ENCODE results near the gene CACNA1I. TPM values are rescaled to one million over a fixed set of nuclear protein-coding genes. Genes with fewer than 3 reads are reported as not detected.

CACNA1I gene
- total RNA-seq, 4 donors from 2014 or later: under 0.01 to 0.39 (median 0.33) TPM; not detected in 1

DNA sequence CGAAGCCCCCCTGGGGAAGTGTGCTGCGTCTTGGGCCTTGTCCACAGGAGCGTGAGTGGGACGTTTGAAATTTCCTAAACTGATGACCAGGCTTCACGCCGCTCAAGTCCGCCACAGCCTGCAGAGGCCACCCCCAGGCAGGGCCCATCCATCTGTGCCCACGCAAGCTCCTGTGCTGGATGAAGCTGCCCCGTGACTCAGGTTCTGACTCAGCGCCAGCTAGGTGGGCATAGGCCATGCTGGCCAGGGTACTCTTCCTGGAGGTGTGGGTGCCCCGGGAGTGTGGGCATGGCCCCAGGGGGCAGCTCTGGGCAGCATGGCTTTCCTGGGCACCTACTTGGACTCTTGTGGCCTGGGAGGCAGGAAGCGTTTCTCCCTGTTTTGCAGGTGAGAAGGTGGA lies 134.8 kb downstream of the CACNA1I start:
- no peaks in the 10 kb centered on the region for H3K36me3 ChIP-seq
- H3K4me3 ChIP-seq: no peak overlapping the region
- 91% methylated on average over 7 of the region's 12 CpGs for WGBS
- TF ChIP-seq POLR2AphosphoS5 (IDR thresholded peaks at IDR 0.05) (no peak), EP300 (IDR thresholded peaks at IDR 0.05) (no peak), POLR2A (IDR thresholded peaks at IDR 0.05; ENCODE audit: low read depth) (no peak)
- TF ChIP-seq, protein P1, sequence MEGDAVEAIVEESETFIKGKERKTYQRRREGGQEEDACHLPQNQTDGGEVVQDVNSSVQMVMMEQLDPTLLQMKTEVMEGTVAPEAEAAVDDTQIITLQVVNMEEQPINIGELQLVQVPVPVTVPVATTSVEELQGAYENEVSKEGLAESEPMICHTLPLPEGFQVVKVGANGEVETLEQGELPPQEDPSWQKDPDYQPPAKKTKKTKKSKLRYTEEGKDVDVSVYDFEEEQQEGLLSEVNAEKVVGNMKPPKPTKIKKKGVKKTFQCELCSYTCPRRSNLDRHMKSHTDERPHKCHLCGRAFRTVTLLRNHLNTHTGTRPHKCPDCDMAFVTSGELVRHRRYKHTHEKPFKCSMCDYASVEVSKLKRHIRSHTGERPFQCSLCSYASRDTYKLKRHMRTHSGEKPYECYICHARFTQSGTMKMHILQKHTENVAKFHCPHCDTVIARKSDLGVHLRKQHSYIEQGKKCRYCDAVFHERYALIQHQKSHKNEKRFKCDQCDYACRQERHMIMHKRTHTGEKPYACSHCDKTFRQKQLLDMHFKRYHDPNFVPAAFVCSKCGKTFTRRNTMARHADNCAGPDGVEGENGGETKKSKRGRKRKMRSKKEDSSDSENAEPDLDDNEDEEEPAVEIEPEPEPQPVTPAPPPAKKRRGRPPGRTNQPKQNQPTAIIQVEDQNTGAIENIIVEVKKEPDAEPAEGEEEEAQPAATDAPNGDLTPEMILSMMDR (IDR thresholded peaks at IDR 0.05): no peak
- peaks cover 0 to 13% (median 13%) of the 10 kb centered on the region in 4 donors for H3K4me1 ChIP-seq
- intact Hi-C loops (cut with DNase I): no loop called here
- peaks cover 0 to 52% (median 0%) of the 10 kb centered on the region in 4 donors for H3K27me3 ChIP-seq
- no peak overlapping the region for H3K27ac ChIP-seq (replicated peaks in 1 of 4)
- DNase-seq (ENCODE audit: extremely low spot score): no peak
- no peaks in the 10 kb centered on the region for H3K9me3 ChIP-seq

DNA sequence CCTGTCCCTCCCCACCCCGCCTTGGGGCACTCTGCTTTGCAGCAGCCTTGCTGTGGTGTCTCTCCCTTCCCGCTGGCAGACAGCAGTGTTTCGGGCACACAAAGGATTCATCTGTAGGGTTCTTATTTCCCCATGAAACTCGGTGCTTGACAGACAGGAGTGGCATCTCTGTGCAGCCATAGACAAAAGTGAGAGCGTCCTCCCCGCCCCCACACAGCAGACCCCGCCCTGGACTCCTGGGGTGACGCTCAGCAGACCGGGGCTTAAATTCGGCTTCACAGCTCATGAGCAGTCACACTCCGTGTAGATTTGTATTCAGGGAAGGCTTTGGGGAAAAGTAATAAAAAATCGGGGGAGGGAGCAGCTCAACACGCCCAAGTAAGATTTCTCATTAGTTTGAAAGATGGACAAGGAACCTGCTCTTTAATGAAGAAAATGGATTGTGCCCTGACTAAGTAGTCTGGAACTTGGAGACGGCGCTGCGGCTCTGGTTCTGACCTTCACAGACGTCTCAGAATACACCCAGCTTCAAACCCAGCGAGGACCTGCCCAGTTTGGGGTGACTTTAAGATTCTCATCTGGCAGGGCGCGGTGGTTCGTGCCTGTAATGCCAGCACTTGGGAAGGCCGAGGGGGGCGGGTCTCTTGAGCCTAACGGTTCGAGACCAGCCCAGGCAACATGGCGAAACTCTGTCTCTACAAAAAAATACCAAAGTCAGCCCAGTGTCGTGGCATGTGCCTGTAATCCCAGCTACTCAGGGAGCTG lies 136.0 kb downstream of the CACNA1I start:
- Histone ChIP-seq H3K4me3 (no peak overlapping the region), H3K36me3 (no peaks in the 10 kb centered on the region), H3K4me1 (peaks cover 0 to 13% (median 13%) of the 10 kb centered on the region in 4 donors), H3K27ac (replicated peaks in 1 of 4) (no peak overlapping the region), H3K27me3 (peaks cover 0 to 58% (median 0%) of the 10 kb centered on the region in 4 donors), H3K9me3 (no peaks in the 10 kb centered on the region)
- intact Hi-C loops (cut with DNase I): no loop called here
- DNase-seq (ENCODE audit: extremely low spot score): no peak
- 79% methylated on average over 25 of the region's 27 CpGs for WGBS
- TF ChIP-seq POLR2A (IDR thresholded peaks at IDR 0.05; ENCODE audit: low read depth) (no peak), POLR2AphosphoS5 (IDR thresholded peaks at IDR 0.05) (no peak), EP300 (IDR thresholded peaks at IDR 0.05) (no peak)
- TF ChIP-seq, protein P1 (IDR thresholded peaks at IDR 0.05): no peak

DNA sequence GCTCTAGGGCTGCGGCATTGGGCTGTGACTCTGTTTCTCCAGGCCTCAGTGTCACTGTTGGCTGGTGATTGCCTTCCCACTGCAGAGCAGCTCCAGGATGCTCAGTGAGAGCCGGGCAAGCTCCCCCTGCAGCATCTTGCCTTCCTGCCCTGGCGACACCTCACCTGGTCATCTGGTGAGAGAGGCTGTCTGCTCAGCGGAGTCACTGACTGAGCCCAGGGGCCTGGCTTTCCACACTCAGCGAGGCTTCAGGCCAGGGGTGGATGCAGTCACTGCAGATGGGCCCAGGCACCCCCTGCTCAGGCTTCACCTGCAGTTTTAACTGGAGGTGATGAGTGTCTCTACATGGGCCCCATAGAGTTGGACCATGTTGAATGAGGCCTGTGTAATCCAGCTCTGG lies 136.8 kb downstream of the CACNA1I start:
- Histone ChIP-seq H3K4me3 (no peak overlapping the region), H3K36me3 (no peaks in the 10 kb centered on the region), H3K27me3 (peaks cover 0 to 66% (median 0%) of the 10 kb centered on the region in 4 donors), H3K27ac (replicated peaks in 1 of 4) (no peak overlapping the region), H3K9me3 (no peaks in the 10 kb centered on the region), H3K4me1 (peaks cover 0 to 13% (median 13%) of the 10 kb centered on the region in 4 donors)
- no peak for DNase-seq (ENCODE audit: extremely low spot score)
- intact Hi-C loops (cut with DNase I): no loop called here
- 83% methylated on average over 1 of the region's 5 CpGs for WGBS
- TF ChIP-seq EP300 (IDR thresholded peaks at IDR 0.05): no peak
- TF ChIP-seq, protein P1 (IDR thresholded peaks at IDR 0.05): no peak
- no peak for TF ChIP-seq POLR2AphosphoS5 (IDR thresholded peaks at IDR 0.05)
- no peak for TF ChIP-seq POLR2A (IDR thresholded peaks at IDR 0.05; ENCODE audit: low read depth)

DNA sequence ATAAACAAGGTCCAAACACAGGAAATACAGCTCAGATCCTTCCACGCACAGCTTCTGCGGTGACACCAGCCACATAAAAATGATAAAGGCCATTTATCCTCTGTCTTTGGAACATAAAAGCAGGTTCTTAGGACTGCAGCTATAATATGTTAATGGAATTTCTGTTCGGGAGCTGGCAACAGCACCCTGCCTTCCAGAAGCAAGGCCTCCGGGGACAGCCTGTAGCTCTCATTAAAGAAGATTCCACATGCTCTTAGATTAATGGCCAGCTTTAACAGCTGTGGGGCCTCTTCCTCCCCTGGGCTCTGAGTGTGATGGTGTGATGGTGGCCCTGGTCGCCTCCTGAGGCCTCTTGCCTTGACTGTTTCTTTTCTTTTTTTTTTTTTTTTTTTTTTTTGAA lies 137.3 kb downstream of the CACNA1I start:
- WGBS: 77% methylated on average over 5 of the region's 5 CpGs
- TF ChIP-seq POLR2A (IDR thresholded peaks at IDR 0.05; ENCODE audit: low read depth): no peak
- TF ChIP-seq, protein P1 (IDR thresholded peaks at IDR 0.05): no peak
- TF ChIP-seq EP300 (IDR thresholded peaks at IDR 0.05): no peak
- H3K9me3 ChIP-seq: no peaks in the 10 kb centered on the region
- intact Hi-C loops (cut with DNase I): no loop called here
- no peak for DNase-seq (ENCODE audit: extremely low spot score)
- H3K4me3 ChIP-seq: no peak overlapping the region
- H3K4me1 ChIP-seq: peaks cover 0 to 13% (median 13%) of the 10 kb centered on the region in 4 donors
- H3K27me3 ChIP-seq: peaks cover 0 to 70% (median 0%) of the 10 kb centered on the region in 4 donors
- H3K27ac ChIP-seq (replicated peaks in 1 of 4): no peak overlapping the region
- no peaks in the 10 kb centered on the region for H3K36me3 ChIP-seq

Measured in esophagus muscularis mucosa (tissue), 4 donors.